RWPE2 (cell line): ENCODE measurements around the gene SBF1.

ENCODE experiments used
- ATAC-seq: fragments of 200-7000 bp; cut with Tn5 transposase; 3 replicates; pipeline ENCODE4 v1.9.1; 2021; ENCODE audit warnings: low read depth
- DNase-seq: peaks from one replicate; pipeline ENCODE4 v3.0.0-alpha.2; 2020; ENCODE audit warnings: low spot score
- H3K27ac ChIP-seq: fragments of 450-650 bp; 2 replicates; pipeline ENCODE4 v1.5.1; 2017; ENCODE audit warnings: mild to moderate bottlenecking; ENCODE audit not compliant: poor library complexity, severe bottlenecking
- H3K27me3 ChIP-seq: fragments of 250-450 bp; sonication (Bioruptor Pico); 2 replicates; pipeline ENCODE4 v1.5.1; 2021; ENCODE audit warnings: mild to moderate bottlenecking, moderate library complexity; ENCODE audit not compliant: insufficient read depth, poor library complexity, severe bottlenecking
- H3K36me3 ChIP-seq: fragments of 250-450 bp; sonication (Bioruptor Pico); 2 replicates; pipeline ENCODE4 v1.5.1; 2020; ENCODE audit warnings: low read depth, mild to moderate bottlenecking, moderate library complexity
- H3K4me1 ChIP-seq: fragments of 250-450 bp; sonication (Bioruptor Pico); 2 replicates; pipeline ENCODE4 v1.5.1; 2021; ENCODE audit warnings: mild to moderate bottlenecking, moderate library complexity; ENCODE audit not compliant: insufficient read depth, poor library complexity, severe bottlenecking
- H3K4me3 ChIP-seq: fragments of 250-450 bp; sonication (Bioruptor Pico); 2 replicates; pipeline ENCODE4 v1.5.1; 2021; ENCODE audit warnings: mild to moderate bottlenecking, moderate library complexity; ENCODE audit not compliant: severe bottlenecking
- H3K9me3 ChIP-seq: fragments of 250-450 bp; sonication (Bioruptor Pico); 2 replicates; pipeline ENCODE4 v1.5.1; 2021; ENCODE audit warnings: mild to moderate bottlenecking, moderate library complexity; ENCODE audit not compliant: severe bottlenecking
- TF ChIP-seq, protein P1 (sequence below): fragments of 450-650 bp; IDR thresholded peaks from one replicate; pipeline ENCODE4 v1.5.1; 2017; ENCODE audit warnings: mild to moderate bottlenecking, moderate library complexity; ENCODE audit not compliant: poor library complexity, severe bottlenecking

SBF1 gene

DNA sequence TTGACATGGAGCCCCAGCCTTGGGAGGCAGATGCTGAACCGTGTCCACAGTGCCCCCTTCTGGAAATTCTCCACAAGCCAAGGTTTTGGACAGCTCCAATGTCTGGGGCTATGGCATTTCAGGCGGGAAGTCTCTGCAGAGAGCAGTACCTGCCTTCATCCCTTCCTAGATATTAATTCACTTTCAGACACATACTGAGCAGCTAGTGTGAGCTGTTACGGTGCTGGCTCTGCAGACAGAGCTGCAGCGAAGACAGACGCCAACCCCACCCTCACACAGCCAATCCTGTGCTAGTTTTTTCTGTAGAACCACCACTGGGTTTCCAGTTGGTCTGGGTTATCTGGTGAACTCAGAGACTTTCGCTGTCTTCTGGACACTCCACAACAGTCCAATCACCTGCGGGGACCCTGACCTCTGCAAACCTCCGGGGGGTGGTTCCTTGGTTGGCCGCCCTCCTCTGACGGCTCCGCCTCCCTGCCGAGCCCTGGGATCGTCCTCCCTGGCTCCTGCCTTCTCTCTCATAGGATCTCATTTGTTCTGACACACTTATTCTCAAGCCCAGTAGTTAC is 23.6 kb upstream of the SBF1 start:
- ATAC-seq, result peak; percentile 74

DNA sequence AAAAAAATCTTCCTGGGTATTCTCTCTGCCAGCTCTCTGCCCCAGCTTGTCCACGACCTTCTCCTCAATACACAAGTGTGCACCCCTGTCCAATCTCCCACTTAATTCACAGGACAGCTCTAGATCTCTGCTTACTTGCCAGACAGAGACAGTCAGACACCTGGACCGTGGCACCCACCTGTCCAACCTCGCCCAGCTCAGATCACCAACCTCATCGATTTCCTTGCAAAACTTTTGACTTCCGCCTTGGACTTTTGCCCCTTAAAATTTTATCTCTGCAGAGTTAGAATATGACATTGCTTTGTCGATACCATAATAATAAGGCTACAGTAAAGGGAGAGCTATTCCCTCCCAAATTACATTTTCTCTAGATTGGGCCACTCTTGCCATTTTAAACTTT is 22.3 kb upstream of the SBF1 start:
- Histone ChIP-seq H3K27ac (no peak overlapping the region), H3K27me3 (no peaks in the 10 kb centered on the region), H3K9me3 (no peaks in the 10 kb centered on the region), H3K4me3 (no peak overlapping the region), H3K4me1 (no peaks in the 10 kb centered on the region), H3K36me3 (no peaks in the 10 kb centered on the region)
- ATAC-seq (no peak), DNase-seq (no peak)
- TF ChIP-seq, protein P1, sequence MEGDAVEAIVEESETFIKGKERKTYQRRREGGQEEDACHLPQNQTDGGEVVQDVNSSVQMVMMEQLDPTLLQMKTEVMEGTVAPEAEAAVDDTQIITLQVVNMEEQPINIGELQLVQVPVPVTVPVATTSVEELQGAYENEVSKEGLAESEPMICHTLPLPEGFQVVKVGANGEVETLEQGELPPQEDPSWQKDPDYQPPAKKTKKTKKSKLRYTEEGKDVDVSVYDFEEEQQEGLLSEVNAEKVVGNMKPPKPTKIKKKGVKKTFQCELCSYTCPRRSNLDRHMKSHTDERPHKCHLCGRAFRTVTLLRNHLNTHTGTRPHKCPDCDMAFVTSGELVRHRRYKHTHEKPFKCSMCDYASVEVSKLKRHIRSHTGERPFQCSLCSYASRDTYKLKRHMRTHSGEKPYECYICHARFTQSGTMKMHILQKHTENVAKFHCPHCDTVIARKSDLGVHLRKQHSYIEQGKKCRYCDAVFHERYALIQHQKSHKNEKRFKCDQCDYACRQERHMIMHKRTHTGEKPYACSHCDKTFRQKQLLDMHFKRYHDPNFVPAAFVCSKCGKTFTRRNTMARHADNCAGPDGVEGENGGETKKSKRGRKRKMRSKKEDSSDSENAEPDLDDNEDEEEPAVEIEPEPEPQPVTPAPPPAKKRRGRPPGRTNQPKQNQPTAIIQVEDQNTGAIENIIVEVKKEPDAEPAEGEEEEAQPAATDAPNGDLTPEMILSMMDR, result no peak

More for the DNA sequence above, 23.6 kb upstream of the SBF1 start:
- Histone ChIP-seq H3K4me1 (no peaks in the 10 kb centered on the region), H3K4me3 (no peak overlapping the region), H3K27ac (no peak overlapping the region), H3K9me3 (no peaks in the 10 kb centered on the region), H3K27me3 (no peaks in the 10 kb centered on the region), H3K36me3 (peaks cover 3% of the 10 kb centered on the region; the same call in 1 of the 2 replicates)
- DNase-seq, result no peak
- TF ChIP-seq, protein P1, result peak; percentile 58

DNA sequence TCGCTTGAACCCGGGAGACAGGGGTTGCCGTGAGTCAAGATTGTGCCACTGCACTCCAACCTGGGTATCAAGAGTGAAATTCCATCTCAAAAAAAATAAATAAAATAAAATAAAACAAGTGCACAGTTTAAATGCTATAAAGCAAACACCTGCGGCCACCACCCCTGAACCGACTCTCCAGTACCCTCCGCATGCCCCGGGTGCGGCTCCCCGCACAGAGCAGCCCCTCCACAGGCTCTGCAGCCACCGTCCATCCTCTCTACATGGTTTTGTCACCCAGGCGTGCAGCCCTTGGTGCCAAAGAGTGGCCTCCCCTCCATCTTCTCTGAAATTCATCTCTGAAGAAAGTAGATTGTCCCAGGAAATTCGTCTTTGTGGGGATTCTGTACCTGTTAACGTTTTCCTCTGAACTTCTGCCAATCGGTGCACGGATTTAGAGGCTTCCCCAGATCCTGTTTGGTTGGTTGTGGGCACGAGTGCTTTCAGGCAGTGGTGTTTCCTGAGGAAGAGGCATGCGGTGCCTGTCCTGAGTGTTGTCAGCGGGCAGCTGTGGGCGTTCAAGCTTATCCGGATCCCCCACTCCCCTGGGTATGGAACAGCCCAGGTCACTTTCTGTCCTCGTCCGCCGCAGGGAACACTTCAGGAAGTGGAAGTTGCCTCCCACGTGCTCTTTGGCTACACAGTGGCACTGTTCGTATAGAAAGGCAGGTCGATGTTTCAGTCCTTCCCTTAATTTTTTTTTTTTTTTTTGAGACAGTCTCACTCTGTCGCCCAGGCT is 15.9 kb upstream of the SBF1 start:
- Histone ChIP-seq H3K9me3 (no peaks in the 10 kb centered on the region), H3K36me3 (no peaks in the 10 kb centered on the region), H3K27ac (no peak overlapping the region), H3K27me3 (no peaks in the 10 kb centered on the region), H3K4me1 (peaks cover 3% of the 10 kb centered on the region), H3K4me3 (no peak overlapping the region)
- DNase-seq (no peak), ATAC-seq (no peak)
- TF ChIP-seq, protein P1, result no peak

DNA sequence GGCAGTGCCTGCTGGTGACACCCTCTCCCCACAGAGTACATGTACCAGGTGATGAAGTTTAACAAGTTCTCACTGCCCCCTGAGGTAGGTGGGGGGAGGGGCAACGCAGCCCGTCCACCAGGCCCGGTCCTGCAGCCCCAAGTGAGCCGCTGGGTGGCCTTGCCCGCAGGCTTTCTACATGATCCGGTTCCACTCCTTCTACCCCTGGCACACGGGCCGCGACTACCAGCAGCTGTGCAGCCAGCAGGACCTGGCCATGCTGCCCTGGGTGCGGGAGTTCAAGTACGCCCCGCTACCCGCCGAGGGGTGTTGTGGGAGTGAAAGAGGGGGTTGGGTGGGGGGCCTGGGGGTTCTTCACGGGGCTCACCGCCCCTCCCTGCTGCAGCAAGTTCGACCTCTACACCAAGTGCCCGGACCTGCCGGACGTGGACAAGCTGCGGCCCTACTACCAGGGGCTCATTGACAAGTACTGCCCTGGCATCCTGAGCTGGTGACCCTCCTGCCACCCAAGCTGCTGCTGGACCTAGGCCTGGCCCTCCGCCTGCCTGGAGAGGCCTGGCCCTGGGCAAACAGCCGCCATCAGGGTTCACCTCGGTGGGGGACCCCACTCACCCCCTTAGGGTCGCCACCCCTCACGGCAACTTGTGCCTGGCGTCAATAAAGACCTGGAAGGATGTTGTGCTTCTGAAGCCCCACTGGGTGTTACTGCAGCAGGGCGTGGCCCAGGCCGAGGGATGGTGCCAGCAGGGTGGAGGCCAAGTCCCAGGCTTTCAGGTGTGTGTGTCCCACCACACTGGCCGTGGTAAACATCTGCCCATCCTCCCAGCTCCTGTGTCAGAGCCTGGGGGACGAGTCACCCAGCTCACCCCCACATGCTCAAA is 14.8 kb upstream of the SBF1 start:
- no peak overlapping the region for H3K4me3 ChIP-seq
- H3K27me3 ChIP-seq, result no peaks in the 10 kb centered on the region
- TF ChIP-seq, protein P1, result no peak
- peak; percentile 56 for DNase-seq
- H3K9me3 ChIP-seq, result no peaks in the 10 kb centered on the region
- no peak for ATAC-seq
- no peak overlapping the region for H3K27ac ChIP-seq
- no peaks in the 10 kb centered on the region for H3K36me3 ChIP-seq
- peaks cover 3% of the 10 kb centered on the region for H3K4me1 ChIP-seq
